H1 (cell line): Measurements from ENCODE around the gene PPP1R12B.

Experiments
- BCL11A ChIP-seq, 2 experiments: IDR thresholded peaks; one replicate each; pipeline ENCODE4 v1.6.1; 2011; ENCODE audit warnings: low read depth in 2 of 2, low read length in 2 of 2, mild to moderate bottlenecking in 2 of 2
- CEBPB ChIP-seq: IDR thresholded peaks from 2 replicates; pipeline ENCODE4 v1.6.1; 2012; ENCODE audit warnings: low read depth, low read length
- CTCF ChIP-seq, 3 experiments: IDR thresholded peaks; 1 replicate in 2 of 3; 2 replicates in 1 of 3; pipeline versions ENCODE4 v1.5.1 to v1.6.1; 2011; ENCODE audit warnings: low read length in 3 of 3, mild to moderate bottlenecking in 3 of 3, inconsistent platforms in 2 of 3, low read depth in 1 of 3, moderate library complexity in 1 of 3; ENCODE audit not compliant: insufficient read depth in 1 of 3; ENCODE audit errors: control extremely low read depth in 1 of 3
- EGR1 ChIP-seq: IDR thresholded peaks from 2 replicates; pipeline ENCODE4 v1.6.1; 2011; ENCODE audit warnings: low read depth, low read length, borderline replicate concordance
- EP300 ChIP-seq, 2 experiments: IDR thresholded peaks; 1 replicate in 1 of 2; 2 replicates in 1 of 2; pipeline ENCODE4 v1.6.1; 2011 to 2012; ENCODE audit warnings: low read depth in 2 of 2, low read length in 2 of 2, mild to moderate bottlenecking in 2 of 2, borderline replicate concordance in 1 of 2, inconsistent platforms in 1 of 2, moderate library complexity in 1 of 2
- NRF1 ChIP-seq: IDR thresholded peaks from 2 replicates; pipeline ENCODE4 v1.6.1; 2011; ENCODE audit warnings: mild to moderate bottlenecking, low read depth, low read length, improper control_type of control experiment
- POLR2AphosphoS5 ChIP-seq: IDR thresholded peaks from 2 replicates; pipeline ENCODE4 v1.6.1; 2011; ENCODE audit warnings: low read depth, low read length
- RFX5 ChIP-seq: IDR thresholded peaks from 2 replicates; pipeline ENCODE4 v1.6.1; 2011; ENCODE audit warnings: low read depth, low read length, improper control_type of control experiment, borderline replicate concordance
- SP2 ChIP-seq: IDR thresholded peaks from 2 replicates; pipeline ENCODE4 v1.6.1; 2012; ENCODE audit warnings: mild to moderate bottlenecking, low read length, inconsistent platforms
- TAF1 ChIP-seq: IDR thresholded peaks from 2 replicates; pipeline ENCODE4 v1.6.1; 2011; ENCODE audit warnings: mild to moderate bottlenecking, low read depth, low read length
- ZNF274 ChIP-seq: IDR thresholded peaks from 2 replicates; pipeline ENCODE4 v1.7.0; 2012; ENCODE audit warnings: low read length, borderline replicate concordance; ENCODE audit errors: extremely low read depth

GRCh38 chr1:202589190-202589930 lies 240.9 kb downstream of the PPP1R12B start:
- TF ChIP-seq EP300 (IDR thresholded peaks at IDR 0.05; ENCODE audit: borderline replicate concordance in 1 of 2, low read depth in 2 of 2, low read length in 2 of 2) (no peak), CTCF (IDR thresholded peaks at IDR 0.05; ENCODE audit: control extremely low read depth in 1 of 3, insufficient read depth in 1 of 3, low read depth in 1 of 3, low read length in 3 of 3) (no peak), SP2 (no peak), POLR2AphosphoS5 (no peak), CEBPB (no peak), NRF1 (no peak), RFX5 (no peak), BCL11A (IDR thresholded peaks at IDR 0.05; ENCODE audit: low read depth in 2 of 2, low read length in 2 of 2) (no peak), EGR1 (no peak), ZNF274 (no peak), TAF1 (no peak)
